Ecto neural progenitor cell (in vitro differentiated cells): ENCODE results near the gene GPC5.

Experiments
- DNase-seq: peaks from one replicate; pipeline ENCODE4 v3.0.0-alpha.2; 2018; ENCODE audit warnings: low spot score

Gene GPC5

DNA sequence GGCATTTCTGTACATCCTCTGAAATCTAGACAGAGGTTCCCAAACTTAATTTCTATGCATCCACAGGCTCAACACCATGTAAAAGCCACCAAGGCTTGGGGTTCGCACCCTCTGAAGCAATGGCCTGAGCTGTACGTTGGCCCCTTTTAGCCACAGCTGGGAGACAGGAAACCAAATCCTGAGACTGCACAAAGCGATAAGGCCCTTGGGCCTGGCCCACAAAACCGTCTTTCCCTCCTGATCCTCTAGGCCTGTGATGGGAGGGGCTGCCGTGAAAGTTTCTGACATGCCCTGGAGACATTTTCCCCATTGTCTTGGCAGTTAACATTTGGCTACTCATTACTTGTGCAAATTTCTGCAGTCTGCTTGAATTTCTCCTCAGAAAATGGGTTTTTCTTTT lies 766.4 kb downstream of the GPC5 start:
- no peak for DNase-seq

DNA sequence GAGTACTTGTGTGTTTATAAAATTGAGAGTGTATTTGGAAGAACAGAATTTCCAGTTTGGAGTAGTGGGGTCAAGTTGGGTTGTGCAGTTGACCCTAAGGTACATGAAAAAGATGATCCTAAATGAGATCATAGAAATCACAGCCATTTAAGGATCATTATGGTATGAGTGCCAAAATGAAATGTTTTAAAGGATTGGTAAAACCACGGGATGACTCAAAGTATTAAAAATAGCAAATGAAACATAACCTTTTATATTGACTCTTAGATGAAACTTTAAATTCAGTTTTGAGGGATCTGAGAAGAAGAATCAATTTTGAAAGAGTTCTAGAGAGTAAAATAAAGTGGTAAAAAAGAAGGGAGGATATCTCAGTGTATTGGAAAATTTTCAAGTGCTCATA lies 773.8 kb downstream of the GPC5 start:
- no peak for DNase-seq

- no peak for DNase-seq
These were observed 774.8 kb downstream of the GPC5 start for GRCh38 chr13:92173254-92173653.

GRCh38 chr13:92175330-92175729 lies 776.9 kb downstream of the GPC5 start:
- no peak for DNase-seq

DNA sequence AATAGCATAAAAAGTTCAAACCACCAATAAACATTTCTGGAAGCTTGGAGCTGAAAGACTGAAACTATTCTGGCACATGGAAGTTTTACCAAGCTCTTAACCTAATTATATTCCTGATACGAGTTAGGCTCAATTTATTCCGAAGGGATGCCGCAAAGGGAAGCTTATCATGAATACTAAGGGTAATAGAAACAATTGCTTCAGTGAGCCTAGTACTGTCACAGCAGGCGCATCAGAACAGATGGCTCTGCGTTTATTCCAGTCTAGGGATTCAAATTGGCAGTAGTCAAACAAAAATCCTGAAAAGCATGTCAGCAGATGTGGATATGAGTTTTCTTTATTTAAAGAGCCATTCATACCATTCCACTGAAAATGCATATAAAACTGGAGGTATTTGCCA lies 779.5 kb downstream of the GPC5 start:
- DNase-seq, result no peak

GRCh38 chr13:92179223-92179622 lies 780.8 kb downstream of the GPC5 start:
- DNase-seq, result no peak

GRCh38 chr13:92187378-92187989 lies 789.1 kb downstream of the GPC5 start:
- no peak for DNase-seq

DNA sequence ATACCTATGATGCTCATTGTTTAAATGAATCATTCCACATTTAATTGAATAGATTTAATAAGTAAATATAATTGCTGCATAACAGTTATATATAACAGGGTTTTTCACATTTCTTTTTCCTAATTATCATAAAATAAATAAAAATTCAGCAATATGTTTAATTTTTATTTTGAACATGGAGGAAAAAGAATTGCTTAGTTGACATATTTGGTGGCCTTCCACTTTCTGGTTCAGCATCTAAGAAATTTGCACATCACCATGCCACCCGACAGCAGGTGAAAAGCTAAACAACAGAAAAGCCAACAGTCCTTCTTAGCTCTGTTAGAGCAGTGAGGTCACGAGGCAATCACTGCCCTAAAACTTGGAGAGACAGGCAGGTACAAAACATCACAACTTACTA lies 790.2 kb downstream of the GPC5 start:
- DNase-seq, result no peak

DNA sequence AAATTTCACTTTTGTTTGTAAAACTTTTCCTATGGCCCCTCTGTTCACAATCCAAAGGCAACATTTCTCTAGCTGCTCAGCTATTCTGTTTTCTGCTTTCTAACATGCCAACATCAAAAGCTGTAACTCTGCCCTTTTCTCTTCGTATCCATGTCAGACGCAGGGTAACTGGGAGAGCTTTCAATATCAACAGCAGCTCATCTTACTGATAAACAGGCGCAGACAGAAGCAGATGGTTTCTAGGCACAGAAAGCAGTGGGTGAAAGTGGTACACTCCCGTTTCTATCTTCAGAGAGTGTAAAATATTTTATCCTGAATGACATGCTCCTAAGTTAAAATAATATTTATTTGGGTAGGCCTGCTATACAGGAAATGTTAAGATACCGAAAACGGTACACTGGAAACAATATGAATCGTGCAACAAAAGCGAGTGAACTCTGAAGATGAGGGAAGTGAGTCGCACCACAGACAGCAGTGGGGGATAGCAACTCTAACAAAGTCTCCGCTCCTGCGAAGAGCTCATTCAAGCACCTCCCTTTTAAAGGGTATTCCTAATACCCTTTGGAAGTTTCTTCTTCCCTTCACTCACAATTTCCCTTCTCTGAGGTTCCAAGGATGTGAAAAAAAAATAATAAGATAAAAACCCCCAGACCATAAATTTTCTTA lies 798.3 kb downstream of the GPC5 start:
- DNase-seq, result no peak

GRCh38 chr13:92197669-92198068 lies 799.2 kb downstream of the GPC5 start:
- DNase-seq, result no peak

DNA sequence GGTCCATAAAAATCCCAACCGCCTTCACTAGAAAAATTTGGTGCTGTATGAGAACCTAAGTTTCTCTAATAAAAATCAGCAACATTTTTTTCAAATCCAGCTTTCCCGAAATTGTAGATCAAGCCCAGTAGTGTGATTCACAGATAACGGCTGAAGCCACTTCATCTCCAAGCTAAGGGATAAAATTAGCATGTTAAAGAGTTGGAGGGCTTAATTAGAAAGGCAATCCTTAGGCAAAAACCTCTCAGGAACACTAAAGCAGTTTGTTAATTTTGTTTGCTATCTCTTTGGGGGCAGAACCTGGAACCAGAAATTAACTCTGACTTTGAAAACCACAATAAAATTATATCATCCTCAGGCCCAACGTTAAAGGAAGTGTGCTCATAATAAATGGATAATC lies 820.2 kb downstream of the GPC5 start:
- no peak for DNase-seq

GRCh38 chr13:92221916-92222315 lies 823.5 kb downstream of the GPC5 start:
- DNase-seq, result no peak

- DNase-seq, result no peak
These were observed 825.8 kb downstream of the GPC5 start for GRCh38 chr13:92224052-92224821.

GRCh38 chr13:92224825-92225224 lies 826.4 kb downstream of the GPC5 start:
- DNase-seq, result no peak

- no peak for DNase-seq
These were observed 827.4 kb downstream of the GPC5 start for GRCh38 chr13:92225861-92226260.

- no peak for DNase-seq
These were observed 834.5 kb downstream of the GPC5 start for GRCh38 chr13:92232871-92233270.

DNA sequence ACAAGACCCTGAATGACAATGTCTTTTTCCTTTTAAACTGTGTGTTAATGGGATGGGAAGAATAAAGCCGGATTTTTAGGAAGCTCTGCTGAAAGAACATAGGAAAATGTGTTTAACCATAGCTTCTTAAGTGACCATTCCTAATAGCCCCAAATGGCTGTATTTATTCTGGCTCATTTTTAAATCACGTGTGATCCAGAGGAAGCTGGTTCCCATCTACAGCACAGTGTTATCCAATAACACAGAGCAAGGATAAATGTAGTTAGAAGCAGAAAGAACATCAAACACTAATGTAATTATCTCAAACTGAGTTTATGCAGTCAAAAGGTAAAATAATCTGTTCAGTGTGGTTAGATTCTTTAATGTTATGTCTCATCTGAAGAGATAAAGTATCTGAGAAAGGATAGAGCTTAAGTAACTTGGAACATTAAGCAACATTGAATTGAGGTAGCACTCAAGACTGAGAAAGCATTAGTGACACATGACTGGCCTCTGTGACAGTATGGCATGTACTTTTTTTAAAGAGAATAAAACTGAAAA lies 853.3 kb downstream of the GPC5 start:
- DNase-seq, result no peak

GRCh38 chr13:92255526-92255925 lies 857.1 kb downstream of the GPC5 start:
- no peak for DNase-seq

DNA sequence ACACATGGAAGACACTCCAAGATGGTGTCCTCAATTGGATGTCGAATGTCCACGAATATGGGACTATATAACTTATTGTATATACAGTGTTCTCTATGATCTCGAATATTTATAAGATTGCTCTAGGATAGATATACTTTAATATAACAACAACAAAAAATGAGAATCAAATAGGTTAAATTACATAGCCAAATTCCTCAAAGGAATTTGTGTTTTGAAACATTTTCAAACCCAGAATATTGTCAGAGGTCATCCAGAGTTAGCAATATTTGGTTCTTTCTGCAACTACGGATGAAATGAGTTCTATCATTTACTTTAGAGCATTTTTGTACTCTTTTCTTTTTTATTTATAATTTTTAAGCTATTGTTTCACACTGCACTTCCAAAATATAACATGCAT lies 857.8 kb downstream of the GPC5 start:
- no peak for DNase-seq

DNA sequence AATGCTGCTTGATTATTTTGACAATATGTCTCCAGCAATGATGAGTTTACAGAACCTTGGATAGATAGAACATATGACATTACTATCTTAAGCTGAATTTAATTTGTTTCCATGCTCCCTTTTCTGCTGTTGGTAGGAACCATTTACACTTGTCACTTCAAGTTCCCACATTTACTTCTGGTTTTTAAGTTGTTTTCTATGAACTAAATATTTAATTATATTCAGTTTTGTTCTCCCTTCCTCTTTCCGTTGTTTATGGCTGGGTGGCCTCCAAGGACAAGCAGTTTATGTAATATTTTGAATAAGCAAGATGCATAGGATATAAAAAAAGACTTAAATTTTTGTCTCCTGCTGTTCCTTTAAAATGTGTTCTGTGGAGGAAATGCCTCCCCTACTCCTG lies 860.6 kb downstream of the GPC5 start:
- no peak for DNase-seq

GRCh38 chr13:92259523-92259922 lies 861.1 kb downstream of the GPC5 start:
- no peak for DNase-seq

- no peak for DNase-seq
These were observed 861.9 kb downstream of the GPC5 start for GRCh38 chr13:92260363-92260762.

- DNase-seq, result no peak
These were observed 863.8 kb downstream of the GPC5 start for GRCh38 chr13:92262100-92262788.
